HepG2 (cell line): ENCODE results near the gene CNP. TPM values are rescaled to one million over a fixed set of nuclear protein-coding genes. Genes with fewer than 3 reads are reported as not detected.
A peak's percentile ranks its signal among the peaks of the same experiment; 100 is the strongest.

Source experiments
- ASH2L ChIP-seq: fragments of 300-600, 200-600 bp; sonication (generic); IDR thresholded peaks from 2 replicates; pipeline ENCODE4 v1.7.0; 2017; ENCODE audit warnings: low read depth, mild to moderate bottlenecking, moderate library complexity, mixed read lengths, low read length; ENCODE audit not compliant: insufficient read length
- NFKB2 ChIP-seq: sonication (generic); formaldehyde crosslinking; IDR thresholded peaks from 2 replicates; pipeline ENCODE4 v1.4.0; 2020; ENCODE audit warnings: missing genetic modification reagents, borderline replicate concordance
- RAD51 ChIP-seq: fragments of 450-650 bp; IDR thresholded peaks from 2 replicates; pipeline ENCODE4 v1.6.1; 2016; ENCODE audit warnings: borderline replicate concordance
- RFX1 ChIP-seq: fragments of 450-650 bp; IDR thresholded peaks from 2 replicates; pipeline ENCODE4 v1.6.1; 2017
- RXRB ChIP-seq: IDR thresholded peaks from 2 replicates; pipeline ENCODE4 v1.6.1; 2016; ENCODE audit warnings: borderline replicate concordance, missing genetic modification reagents, missing compliant biosample characterization
- SNAI1 ChIP-seq: sonication (generic); formaldehyde crosslinking; IDR thresholded peaks from 2 replicates; pipeline ENCODE4 v1.5.0; 2020; ENCODE audit warnings: mild to moderate bottlenecking, missing genetic modification reagents, borderline replicate concordance
- TBL1XR1 ChIP-seq: fragments of 150-350 bp; IDR thresholded peaks from 2 replicates; pipeline ENCODE4 v1.6.1; 2014; ENCODE audit warnings: borderline replicate concordance, low read length; ENCODE audit not compliant: partially characterized antibody
- ZC3H13 ChIP-seq: sonication (generic); formaldehyde crosslinking; IDR thresholded peaks from 2 replicates; pipeline ENCODE4 v1.8.1; 2023; ENCODE audit warnings: mild to moderate bottlenecking, missing genetic modification reagents, moderate library complexity
- ZNF430 ChIP-seq: sonication (generic); formaldehyde crosslinking; IDR thresholded peaks from 2 replicates; pipeline ENCODE4 v1.9.0; 2021; ENCODE audit warnings: mild to moderate bottlenecking, missing genetic modification reagents
- ZNF792 ChIP-seq: IDR thresholded peaks from 2 replicates; pipeline ENCODE4 v1.6.1; 2016
- ZSCAN31 ChIP-seq: sonication (generic); formaldehyde crosslinking; IDR thresholded peaks from 2 replicates; pipeline ENCODE4 v1.5.0; 2020; ENCODE audit warnings: low read depth, mild to moderate bottlenecking, missing genetic modification reagents
- polyA plus RNA-seq, 8 experiments: library from polyadenylated mRNA; depleted of rRNA in 3 of 8; stranded (reverse) in 7 of 8; unstranded in 1 of 8; fragments of >200 nt; fragmentation: Illumina TruSeq in 4 of 8; extraction: Trizol in 4 of 8; gene quantifications; 2 replicates each; pipeline versions ENCODE4 v1.2.1 to v1.2.3, GENCODE V29; 2011 to 2016; ENCODE audit warnings: low read depth in 4 of 8, missing spikeins in 1 of 8, mixed read lengths in 1 of 8; ENCODE audit not compliant: insufficient read depth in 1 of 8
- total RNA-seq, 5 experiments: library from RNA; depleted of rRNA; stranded (reverse); fragments of >200 nt; fragmentation: Illumina TruSeq; extraction: Trizol; gene quantifications; 2 replicates each; pipeline ENCODE4 v1.2.3, GENCODE V29; 2016; ENCODE audit warnings: low read depth in 1 of 5
- TF ChIP-seq, protein P1 (sequence below): sonication (generic); formaldehyde crosslinking; IDR thresholded peaks from 2 replicates; pipeline ENCODE4 v1.4.0; 2020; ENCODE audit warnings: low read depth, missing genetic modification reagents
- TF ChIP-seq, protein P2 (sequence below): IDR thresholded peaks from 2 replicates; pipeline ENCODE4 v1.6.1; 2016; ENCODE audit warnings: low read depth
- TF ChIP-seq, protein P3 (sequence below): sonication (generic); formaldehyde crosslinking; IDR thresholded peaks from 2 replicates; pipeline ENCODE4 v1.5.0; 2020; ENCODE audit warnings: mild to moderate bottlenecking, missing genetic modification reagents, moderate library complexity
- TF ChIP-seq, protein P4 (sequence below): sonication (generic); formaldehyde crosslinking; IDR thresholded peaks from 2 replicates; pipeline ENCODE4 v1.8.0; 2022; ENCODE audit warnings: low read depth, missing genetic modification reagents
- TF ChIP-seq, protein P5 (sequence below): sonication (generic); formaldehyde crosslinking; IDR thresholded peaks from 2 replicates; pipeline ENCODE4 v1.8.0; 2023; ENCODE audit warnings: mild to moderate bottlenecking, missing genetic modification reagents
- TF ChIP-seq, protein P6 (sequence below): sonication (generic); formaldehyde crosslinking; IDR thresholded peaks from 2 replicates; pipeline ENCODE4 v1.4.0; 2020; ENCODE audit warnings: mild to moderate bottlenecking, missing genetic modification reagents

CNP gene
- total and polyA plus RNA-seq, 2 of the 13 experiments (the other 11 are each of a cell fraction or from before 2014, with no cell fraction given) = 97.2 to 161 TPM

DNA sequence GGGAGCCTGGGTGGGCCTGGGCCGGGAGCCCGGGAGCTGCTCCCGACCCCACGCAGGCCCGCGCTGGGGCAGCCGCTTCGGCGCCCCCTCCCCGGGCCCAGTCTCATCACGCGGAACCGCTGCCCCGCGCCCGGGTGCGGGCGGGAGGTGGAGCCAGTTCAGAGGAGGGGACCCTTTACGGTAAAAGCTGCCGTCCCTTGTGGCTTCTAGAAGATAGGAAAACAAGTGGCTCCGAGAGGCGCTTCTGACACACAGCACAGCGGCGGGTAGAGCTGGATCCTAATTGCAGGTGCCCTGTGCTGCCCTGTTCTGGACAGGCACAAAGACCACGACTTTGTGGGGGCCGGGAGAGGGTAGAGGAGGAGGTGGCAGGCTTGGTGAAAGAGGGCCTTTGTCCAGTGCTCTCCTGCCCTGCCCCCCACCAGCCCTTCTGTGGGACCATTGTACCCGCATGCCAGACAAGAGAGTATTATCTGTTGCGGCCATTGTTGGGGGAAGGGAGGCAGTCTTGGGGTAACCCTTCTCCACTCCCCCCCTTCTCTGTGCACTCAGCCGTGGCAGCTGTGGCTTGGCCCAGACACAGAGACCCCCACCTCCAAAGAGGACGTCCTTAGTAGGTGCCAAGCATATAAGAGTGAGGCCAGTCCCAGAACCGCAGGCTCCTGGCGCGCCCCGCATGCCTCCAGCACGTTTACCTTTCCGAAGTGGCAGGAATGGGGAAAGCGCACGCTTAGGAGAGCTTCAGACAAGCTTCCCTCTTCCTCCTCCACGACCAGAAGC lies 736 bp downstream of the CNP start (continued):
- peak; percentile 31 for TF ChIP-seq TBL1XR1
- no peak for TF ChIP-seq ASH2L
- TF ChIP-seq ZSCAN31 = no peak
- no peak for TF ChIP-seq NFKB2 (CRISPR knock-in tag)
- TF ChIP-seq, protein P1, sequence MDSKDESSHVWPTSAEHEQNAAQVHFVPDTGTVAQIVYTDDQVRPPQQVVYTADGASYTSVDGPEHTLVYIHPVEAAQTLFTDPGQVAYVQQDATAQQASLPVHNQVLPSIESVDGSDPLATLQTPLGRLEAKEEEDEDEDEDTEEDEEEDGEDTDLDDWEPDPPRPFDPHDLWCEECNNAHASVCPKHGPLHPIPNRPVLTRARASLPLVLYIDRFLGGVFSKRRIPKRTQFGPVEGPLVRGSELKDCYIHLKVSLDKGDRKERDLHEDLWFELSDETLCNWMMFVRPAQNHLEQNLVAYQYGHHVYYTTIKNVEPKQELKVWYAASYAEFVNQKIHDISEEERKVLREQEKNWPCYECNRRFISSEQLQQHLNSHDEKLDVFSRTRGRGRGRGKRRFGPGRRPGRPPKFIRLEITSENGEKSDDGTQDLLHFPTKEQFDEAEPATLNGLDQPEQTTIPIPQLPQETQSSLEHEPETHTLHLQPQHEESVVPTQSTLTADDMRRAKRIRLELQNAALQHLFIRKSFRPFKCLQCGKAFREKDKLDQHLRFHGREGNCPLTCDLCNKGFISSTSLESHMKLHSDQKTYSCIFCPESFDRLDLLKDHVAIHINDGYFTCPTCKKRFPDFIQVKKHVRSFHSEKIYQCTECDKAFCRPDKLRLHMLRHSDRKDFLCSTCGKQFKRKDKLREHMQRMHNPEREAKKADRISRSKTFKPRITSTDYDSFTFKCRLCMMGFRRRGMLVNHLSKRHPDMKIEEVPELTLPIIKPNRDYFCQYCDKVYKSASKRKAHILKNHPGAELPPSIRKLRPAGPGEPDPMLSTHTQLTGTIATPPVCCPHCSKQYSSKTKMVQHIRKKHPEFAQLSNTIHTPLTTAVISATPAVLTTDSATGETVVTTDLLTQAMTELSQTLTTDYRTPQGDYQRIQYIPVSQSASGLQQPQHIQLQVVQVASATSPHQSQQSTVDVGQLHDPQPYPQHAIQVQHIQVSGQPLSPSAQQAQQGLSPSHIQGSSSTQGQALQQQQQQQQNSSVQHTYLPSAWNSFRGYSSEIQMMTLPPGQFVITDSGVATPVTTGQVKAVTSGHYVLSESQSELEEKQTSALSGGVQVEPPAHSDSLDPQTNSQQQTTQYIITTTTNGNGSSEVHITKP (CRISPR knock-in tag) = no peak
- TF ChIP-seq, protein P2, sequence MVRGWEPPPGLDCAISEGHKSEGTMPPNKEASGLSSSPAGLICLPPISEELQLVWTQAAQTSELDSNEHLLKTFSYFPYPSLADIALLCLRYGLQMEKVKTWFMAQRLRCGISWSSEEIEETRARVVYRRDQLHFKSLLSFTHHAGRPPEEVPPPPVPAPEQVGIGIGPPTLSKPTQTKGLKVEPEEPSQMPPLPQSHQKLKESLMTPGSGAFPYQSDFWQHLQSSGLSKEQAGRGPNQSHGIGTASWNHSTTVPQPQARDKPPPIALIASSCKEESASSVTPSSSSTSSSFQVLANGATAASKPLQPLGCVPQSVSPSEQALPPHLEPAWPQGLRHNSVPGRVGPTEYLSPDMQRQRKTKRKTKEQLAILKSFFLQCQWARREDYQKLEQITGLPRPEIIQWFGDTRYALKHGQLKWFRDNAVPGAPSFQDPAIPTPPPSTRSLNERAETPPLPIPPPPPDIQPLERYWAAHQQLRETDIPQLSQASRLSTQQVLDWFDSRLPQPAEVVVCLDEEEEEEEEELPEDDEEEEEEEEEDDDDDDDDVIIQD (CRISPR knock-in tag) = no peak
- TF ChIP-seq RAD51 = no peak
- TF ChIP-seq, protein P3, sequence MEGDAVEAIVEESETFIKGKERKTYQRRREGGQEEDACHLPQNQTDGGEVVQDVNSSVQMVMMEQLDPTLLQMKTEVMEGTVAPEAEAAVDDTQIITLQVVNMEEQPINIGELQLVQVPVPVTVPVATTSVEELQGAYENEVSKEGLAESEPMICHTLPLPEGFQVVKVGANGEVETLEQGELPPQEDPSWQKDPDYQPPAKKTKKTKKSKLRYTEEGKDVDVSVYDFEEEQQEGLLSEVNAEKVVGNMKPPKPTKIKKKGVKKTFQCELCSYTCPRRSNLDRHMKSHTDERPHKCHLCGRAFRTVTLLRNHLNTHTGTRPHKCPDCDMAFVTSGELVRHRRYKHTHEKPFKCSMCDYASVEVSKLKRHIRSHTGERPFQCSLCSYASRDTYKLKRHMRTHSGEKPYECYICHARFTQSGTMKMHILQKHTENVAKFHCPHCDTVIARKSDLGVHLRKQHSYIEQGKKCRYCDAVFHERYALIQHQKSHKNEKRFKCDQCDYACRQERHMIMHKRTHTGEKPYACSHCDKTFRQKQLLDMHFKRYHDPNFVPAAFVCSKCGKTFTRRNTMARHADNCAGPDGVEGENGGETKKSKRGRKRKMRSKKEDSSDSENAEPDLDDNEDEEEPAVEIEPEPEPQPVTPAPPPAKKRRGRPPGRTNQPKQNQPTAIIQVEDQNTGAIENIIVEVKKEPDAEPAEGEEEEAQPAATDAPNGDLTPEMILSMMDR (CRISPR knock-in tag) = 0 out of 2 replicates have a peak, but pooled peaks have one; percentile 8
- TF ChIP-seq, protein P4, sequence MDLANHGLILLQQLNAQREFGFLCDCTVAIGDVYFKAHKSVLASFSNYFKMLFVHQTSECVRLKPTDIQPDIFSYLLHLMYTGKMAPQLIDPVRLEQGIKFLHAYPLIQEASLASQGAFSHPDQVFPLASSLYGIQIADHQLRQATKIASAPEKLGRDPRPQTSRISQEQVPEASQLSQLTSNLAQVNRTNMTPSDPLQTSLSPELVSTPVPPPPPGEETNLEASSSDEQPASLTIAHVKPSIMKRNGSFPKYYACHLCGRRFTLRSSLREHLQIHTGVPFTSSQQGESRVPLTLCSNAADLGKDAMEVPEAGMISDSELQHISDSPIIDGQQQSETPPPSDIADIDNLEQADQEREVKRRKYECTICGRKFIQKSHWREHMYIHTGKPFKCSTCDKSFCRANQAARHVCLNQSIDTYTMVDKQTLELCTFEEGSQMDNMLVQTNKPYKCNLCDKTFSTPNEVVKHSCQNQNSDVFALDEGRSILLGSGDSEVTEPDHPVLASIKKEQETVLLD (CRISPR knock-in tag) = no peak
- peak; percentile 10; the same call in 1 of the 2 replicates for TF ChIP-seq ZC3H13
- TF ChIP-seq RFX1 = no peak
- no peak for TF ChIP-seq ZNF792 (CRISPR knock-in tag)
- TF ChIP-seq, protein P5, sequence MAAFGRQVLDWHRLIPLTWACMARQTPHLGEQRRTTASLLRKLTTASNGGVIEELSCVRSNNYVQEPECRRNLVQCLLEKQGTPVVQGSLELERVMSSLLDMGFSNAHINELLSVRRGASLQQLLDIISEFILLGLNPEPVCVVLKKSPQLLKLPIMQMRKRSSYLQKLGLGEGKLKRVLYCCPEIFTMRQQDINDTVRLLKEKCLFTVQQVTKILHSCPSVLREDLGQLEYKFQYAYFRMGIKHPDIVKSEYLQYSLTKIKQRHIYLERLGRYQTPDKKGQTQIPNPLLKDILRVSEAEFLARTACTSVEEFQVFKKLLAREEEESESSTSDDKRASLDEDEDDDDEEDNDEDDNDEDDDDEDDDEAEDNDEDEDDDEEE (CRISPR knock-in tag) = peak; percentile 24
- TF ChIP-seq SNAI1 = 0 out of 2 replicates have a peak, but pooled peaks have one; percentile 10
- TF ChIP-seq, protein P6, sequence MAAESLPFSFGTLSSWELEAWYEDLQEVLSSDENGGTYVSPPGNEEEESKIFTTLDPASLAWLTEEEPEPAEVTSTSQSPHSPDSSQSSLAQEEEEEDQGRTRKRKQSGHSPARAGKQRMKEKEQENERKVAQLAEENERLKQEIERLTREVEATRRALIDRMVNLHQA = no peak
- no peak; the same call in 1 of the 2 replicates for TF ChIP-seq RXRB (CRISPR knock-in tag)
- no peak for TF ChIP-seq ZNF430 (CRISPR knock-in tag)
